ENCODE data around the gene MYO16.

Gene MYO16

GRCh38 chr13:108667205-108667604 lies 37.8 kb downstream of the MYO16 start:
- DNase-seq: no peak

- no peak for DNase-seq
Measured at GRCh38 chr13:108669381-108669780, 40.0 kb downstream of the MYO16 start.

GRCh38 chr13:108674346-108674745 lies 44.9 kb downstream of the MYO16 start:
- no peak for DNase-seq

- DNase-seq: no peak
Measured at GRCh38 chr13:108674771-108675170, 45.4 kb downstream of the MYO16 start.

GRCh38 chr13:108676620-108677019 lies 47.2 kb downstream of the MYO16 start:
- no peak for DNase-seq

GRCh38 chr13:108677806-108678205 lies 48.4 kb downstream of the MYO16 start:
- DNase-seq: no peak

GRCh38 chr13:108680011-108680410 lies 50.6 kb downstream of the MYO16 start:
- DNase-seq: no peak

- no peak for DNase-seq
Measured at GRCh38 chr13:108681986-108682575, 52.7 kb downstream of the MYO16 start.

GRCh38 chr13:108682714-108683113 lies 53.3 kb downstream of the MYO16 start:
- no peak for DNase-seq

- DNase-seq: no peak
Measured at GRCh38 chr13:108686027-108686426, 56.6 kb downstream of the MYO16 start.

- DNase-seq: no peak
Measured at GRCh38 chr13:108690726-108691125, 61.3 kb downstream of the MYO16 start.

GRCh38 chr13:108700422-108701170 lies 71.2 kb downstream of the MYO16 start:
- no peak for DNase-seq

GRCh38 chr13:108702171-108702570 lies 72.8 kb downstream of the MYO16 start:
- DNase-seq: no peak

- DNase-seq: no peak
Measured at GRCh38 chr13:108705031-108705430, 75.6 kb downstream of the MYO16 start.

GRCh38 chr13:108707584-108707983 lies 78.2 kb downstream of the MYO16 start:
- no peak for DNase-seq

GRCh38 chr13:108708921-108709320 lies 79.5 kb downstream of the MYO16 start:
- DNase-seq: no peak

- no peak for DNase-seq
Measured at GRCh38 chr13:108711386-108711785, 82.0 kb downstream of the MYO16 start.

GRCh38 chr13:108725471-108725870 lies 96.1 kb downstream of the MYO16 start:
- no peak for DNase-seq

GRCh38 chr13:108728370-108728769 lies 99.0 kb downstream of the MYO16 start:
- no peak for DNase-seq

GRCh38 chr13:108733022-108733560 lies 103.7 kb downstream of the MYO16 start:
- no peak for DNase-seq

- no peak for DNase-seq
Measured at GRCh38 chr13:108734676-108735075, 105.3 kb downstream of the MYO16 start.

GRCh38 chr13:108741930-108742329 lies 112.5 kb downstream of the MYO16 start:
- DNase-seq: no peak

- no peak for DNase-seq
Measured at GRCh38 chr13:108742701-108743451, 113.5 kb downstream of the MYO16 start.

GRCh38 chr13:108743522-108743921 lies 114.1 kb downstream of the MYO16 start:
- DNase-seq: no peak
